GM20431 (cell line): Measurements from ENCODE around the gene CELF1.

ENCODE experiments used
- in situ Hi-C: fragments of 300-500 bp; cut with MseI, MboI; formaldehyde crosslinking; loops from one replicate; pipeline ENCODE4 v1.15.0; 2020; ENCODE audit warnings: low sequenced_read_pairs; ENCODE audit not compliant: unreplicated experiment

Gene CELF1

GRCh38 chr11:47495011-47495855 lies 57.7 kb downstream of the CELF1 start:
- in situ Hi-C loops = no loop called here

DNA sequence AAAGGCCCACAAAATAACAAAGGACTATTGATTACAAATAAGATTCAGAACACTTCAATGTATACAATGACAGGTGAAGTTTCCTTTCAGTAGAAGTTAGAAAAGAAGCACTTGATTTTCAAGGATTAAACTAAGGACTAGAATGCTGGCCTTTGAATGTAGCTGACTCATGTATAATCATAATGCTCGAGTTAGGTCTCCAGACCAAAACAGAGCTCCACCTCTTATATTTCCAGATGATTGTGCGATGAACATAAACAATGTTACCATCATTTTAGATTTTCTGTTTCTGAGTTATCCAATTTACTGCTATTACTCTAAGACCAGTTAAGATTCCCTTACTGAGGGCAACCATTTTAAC lies 63.6 kb downstream of the CELF1 start:
- in situ Hi-C loops = no loop called here

- in situ Hi-C loops = no loop called here
Observed at GRCh38 chr11:47488674-47489394, 64.1 kb downstream of the CELF1 start.

- in situ Hi-C loops = no loop called here
Observed at GRCh38 chr11:47488111-47488510, 64.8 kb downstream of the CELF1 start.

DNA sequence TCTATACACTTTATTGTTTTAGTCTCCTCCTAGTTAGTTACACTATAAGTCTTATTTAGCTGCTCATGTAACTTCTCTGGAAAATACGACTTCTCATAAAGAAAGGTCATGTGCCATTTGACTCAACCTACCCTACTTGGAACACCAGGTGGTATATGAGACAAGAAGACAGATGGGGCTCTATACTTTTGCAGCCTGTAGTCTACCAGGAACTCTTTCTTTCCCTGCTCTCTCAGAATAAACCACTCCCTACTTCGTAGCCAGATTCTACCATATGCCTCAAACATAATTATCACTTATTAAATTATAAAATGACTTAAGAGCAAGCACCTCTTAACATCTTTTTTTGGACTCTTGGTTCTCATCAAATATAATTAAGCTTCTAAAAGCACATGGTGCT lies 65.5 kb downstream of the CELF1 start:
- in situ Hi-C loops = no loop called here

- in situ Hi-C loops = no loop called here
Observed at GRCh38 chr11:47485107-47485506, 67.8 kb downstream of the CELF1 start.

- in situ Hi-C loops = no loop called here
Observed at GRCh38 chr11:47483457-47483856, 69.5 kb downstream of the CELF1 start.

GRCh38 chr11:47480762-47481161 lies 72.2 kb downstream of the CELF1 start:
- in situ Hi-C loops = no loop called here

GRCh38 chr11:47478651-47479329 lies 74.1 kb downstream of the CELF1 start:
- in situ Hi-C loops = no loop called here

DNA sequence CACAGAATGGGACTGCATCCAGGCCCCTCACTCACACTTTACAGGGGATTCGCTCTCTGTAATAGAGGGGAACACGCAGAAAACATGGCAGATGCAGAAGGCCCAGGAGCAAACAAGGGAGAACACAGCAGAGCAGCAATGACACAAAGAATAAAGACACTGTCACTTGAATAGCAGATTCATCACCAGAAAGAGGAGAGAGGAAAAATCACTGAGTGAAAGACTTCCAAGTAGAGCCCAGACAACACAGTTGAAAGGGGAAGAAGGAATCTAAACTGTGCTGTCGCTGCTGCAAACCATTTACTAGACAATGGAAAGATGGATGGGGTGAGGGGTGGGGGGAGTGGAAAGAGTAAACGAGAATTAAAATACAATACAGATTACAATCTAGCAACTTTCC lies 75.2 kb downstream of the CELF1 start:
- in situ Hi-C loops = no loop called here

- in situ Hi-C loops = no loop called here
Observed at GRCh38 chr11:47477323-47477722, 75.6 kb downstream of the CELF1 start.

DNA sequence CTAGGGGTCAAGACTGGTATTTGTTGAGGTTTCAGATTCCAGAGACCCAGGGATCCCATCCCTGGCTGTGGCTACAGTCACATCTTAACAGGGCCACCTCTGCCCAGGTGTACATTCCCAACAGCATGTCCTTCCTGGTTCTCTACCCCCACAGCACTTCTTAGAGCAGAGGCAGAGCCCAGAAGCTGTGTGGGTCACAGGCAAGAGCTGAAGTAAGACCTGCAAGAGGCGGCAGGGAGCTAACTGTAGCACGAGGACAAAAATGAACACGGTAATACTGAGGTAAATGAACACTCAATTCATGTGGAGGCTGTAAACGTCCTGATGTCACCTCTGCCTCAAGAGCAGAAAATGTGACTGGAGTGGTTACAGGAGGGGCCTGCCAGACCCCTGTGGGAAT lies 82.3 kb downstream of the CELF1 start:
- in situ Hi-C loops = no loop called here

DNA sequence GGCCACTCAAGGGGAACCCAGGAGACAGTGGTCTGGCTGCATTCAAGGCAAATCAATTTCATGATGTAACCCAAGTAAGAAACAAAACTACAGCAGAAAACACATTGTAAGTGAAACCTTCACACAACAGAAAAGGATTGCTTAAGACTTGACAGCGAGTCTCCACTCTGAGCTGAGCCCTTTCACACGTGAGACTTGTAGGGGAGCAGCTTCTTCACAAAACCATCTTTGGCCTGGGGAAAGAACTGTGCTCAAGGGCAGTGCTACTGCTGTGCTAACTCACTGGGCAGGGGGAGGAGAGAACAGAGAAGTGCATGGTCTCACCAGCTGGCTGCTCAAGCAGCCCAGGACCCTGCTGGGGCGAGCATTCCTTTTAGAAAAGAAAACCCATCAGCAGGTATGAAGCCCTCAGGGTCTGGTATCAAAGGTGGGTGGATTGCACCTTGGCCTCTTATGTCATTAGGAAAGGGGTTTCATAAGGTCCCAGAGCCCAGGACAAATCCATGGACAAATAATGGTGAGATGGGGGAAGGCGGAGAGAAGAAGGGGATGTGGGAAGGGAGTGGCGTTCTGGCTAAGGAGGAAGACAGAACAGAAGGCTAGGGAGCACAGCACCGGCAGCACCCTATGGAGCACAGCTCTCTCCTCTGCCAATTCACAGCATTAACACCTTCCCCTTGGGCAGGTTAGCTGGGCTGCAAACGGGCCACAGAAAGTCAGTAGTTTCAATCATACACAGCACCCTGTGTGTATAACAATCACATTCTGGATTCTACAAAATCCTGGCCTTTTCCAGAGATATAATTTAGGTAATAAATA lies 83.4 kb downstream of the CELF1 start:
- in situ Hi-C loops = no loop called here

- in situ Hi-C loops = no loop called here
Observed at GRCh38 chr11:47468598-47469214, 84.2 kb downstream of the CELF1 start.

DNA sequence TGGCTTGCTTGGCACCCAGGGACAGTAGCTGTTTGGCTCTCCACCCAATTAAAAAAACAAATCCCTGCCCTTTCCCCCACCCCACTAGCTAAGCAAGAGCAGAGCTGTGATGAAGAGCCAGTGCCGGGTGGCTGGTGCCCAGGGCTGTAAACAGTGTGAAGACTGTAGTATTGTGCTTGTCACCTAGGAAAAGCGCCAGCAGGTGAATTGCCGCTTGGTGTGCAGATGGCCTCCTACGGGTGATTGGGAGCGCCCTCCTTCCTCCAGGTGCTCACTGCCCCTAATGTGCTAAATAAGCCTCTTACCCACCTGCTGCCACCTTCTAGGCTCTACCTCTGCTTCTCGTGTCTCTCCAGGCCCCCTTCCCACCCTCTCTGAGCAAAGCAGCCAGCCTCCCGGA lies 85.6 kb downstream of the CELF1 start:
- in situ Hi-C loops = no loop called here

DNA sequence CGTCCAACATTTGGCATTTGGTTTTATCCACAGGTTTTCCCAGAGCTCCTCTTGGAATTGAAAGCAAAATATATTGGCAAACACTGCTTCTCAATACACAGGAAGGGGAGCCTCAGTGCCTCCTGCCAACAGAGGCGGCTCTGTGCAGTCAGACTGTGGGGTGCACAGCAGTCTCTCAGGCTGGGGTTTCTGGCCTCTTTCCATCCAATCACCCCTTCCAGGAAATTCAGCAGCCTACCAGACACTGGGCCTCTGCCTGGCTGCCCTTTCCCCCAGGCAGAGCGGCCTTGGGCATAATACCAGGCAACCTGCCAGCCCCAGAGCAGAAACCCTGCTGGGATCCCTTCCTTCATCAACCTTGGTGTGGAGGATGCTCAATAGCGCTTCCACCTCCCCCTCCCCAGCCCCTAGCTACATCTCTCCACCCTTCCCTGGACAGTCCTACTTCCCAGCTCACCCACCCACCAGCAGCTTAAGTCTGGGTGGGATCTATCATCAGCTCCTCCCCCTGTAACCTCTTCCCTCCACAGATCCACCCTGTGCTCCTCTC lies 86.2 kb downstream of the CELF1 start:
- in situ Hi-C loops = no loop called here

DNA sequence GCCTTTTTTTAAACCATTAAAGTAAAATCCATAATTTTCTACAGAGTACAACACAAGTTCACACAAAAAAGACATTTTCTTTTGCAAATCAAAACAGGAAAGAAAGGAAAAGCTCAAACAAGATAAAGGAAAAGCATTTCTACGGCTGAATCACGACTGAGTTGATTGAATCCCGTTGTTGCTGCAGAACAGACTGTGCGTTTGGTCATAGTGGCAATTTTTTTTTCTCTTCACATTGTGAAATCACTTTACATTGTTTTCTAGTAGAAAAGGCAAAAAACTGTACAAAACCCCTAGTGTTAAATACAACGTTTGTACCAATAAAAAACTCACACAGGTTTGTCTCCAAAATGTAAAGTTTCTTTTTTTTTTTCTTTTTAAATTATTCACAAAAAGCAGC lies 86.7 kb downstream of the CELF1 start:
- in situ Hi-C loops = no loop called here

GRCh38 chr11:47464483-47464882 lies 88.4 kb downstream of the CELF1 start:
- in situ Hi-C loops = no loop called here

GRCh38 chr11:47461876-47462275 lies 91.1 kb downstream of the CELF1 start:
- in situ Hi-C loops = no loop called here
